Measurements from ENCODE around the gene THG1L. TPM values are rescaled to one million over a fixed set of nuclear protein-coding genes. Genes with fewer than 3 reads are reported as not detected.
A peak's percentile ranks its signal among the peaks of the same experiment; 100 is the strongest.

Gene THG1L
- total RNA-seq, 1 experiment from 2014 or later = 29.9 TPM

- CTCF ChIA-PET = interaction anchor here (0.6 to 6.6 kb wide), 13 partner anchors 10 to 1397 kb away, joined by 3 to 94 read pairs (median 4); partner anchors contain the start of gene THG1L
These were observed 9.9 kb downstream of the THG1L start for GRCh38 chr5:157741131-157741530.

GRCh38 chr5:157743163-157744050, 12.2 kb downstream of the THG1L start, which contains the start of gene LSM11:
TSS of gene LSM11 (plus strand) at chr5:157743712. CDS start at chr5:157743751, 39 bp downstream.
- DNase-seq (ENCODE audit: unreplicated experiment) = peak; percentile 90
- Mint-ChIP-seq H3K36me3 (ENCODE audit: insufficient read depth, unreplicated experiment) (peaks cover 18% of the 10 kb centered on the region), H3K9me3 (ENCODE audit: unreplicated experiment) (no peaks in the 10 kb centered on the region), H3K4me1 (ENCODE audit: insufficient read depth, unreplicated experiment) (peaks cover 18% of the 10 kb centered on the region), H3K27ac (ENCODE audit: low read depth, unreplicated experiment) (peak within 1 kb of the TSS; percentile 68), H3K27me3 (ENCODE audit: insufficient read depth, unreplicated experiment) (no peaks in the 10 kb centered on the region), H3K4me3 (ENCODE audit: unreplicated experiment) (peak within 1 kb of the TSS; percentile 78)
- intact Hi-C loops (cut with micrococcal nuclease) = loop anchor here (1.0 kb wide), 6 partner anchors 74 to 594 kb away; no protein-coding TSS in a partner anchor
- no TSS peak for BruUV-seq (replicated peaks)
- CTCF ChIA-PET = interaction anchor here (0.5 to 8.6 kb wide), 87 partner anchors 11 to 1652 kb away, joined by 3 to 177 read pairs (median 3); partner anchors contain the start of gene THG1L
- peak; percentile 100 for TF ChIP-seq CTCF (IDR thresholded peaks at IDR 0.05; ENCODE audit: unreplicated experiment)
- POLR2A ChIA-PET = interaction anchor here (0.7 to 1.5 kb wide), 9 partner anchors 9 to 1389 kb away, joined by 3 to 17 read pairs (median 4); partner anchors contain the start of gene THG1L

More at GRCh38 chr5:157741131-157741530, 9.9 kb downstream of the THG1L start:
- no peak for TF ChIP-seq CTCF (IDR thresholded peaks at IDR 0.05; ENCODE audit: unreplicated experiment)
- intact Hi-C loops (cut with micrococcal nuclease) = no loop called here
- H3K36me3 Mint-ChIP-seq (ENCODE audit: insufficient read depth, unreplicated experiment) = peaks cover 35% of the 10 kb centered on the region
- H3K9me3 Mint-ChIP-seq (ENCODE audit: unreplicated experiment) = no peaks in the 10 kb centered on the region
- H3K27ac Mint-ChIP-seq (ENCODE audit: low read depth, unreplicated experiment) = no peak overlapping the region
- BruUV-seq (replicated peaks) = no TSS peak
- H3K27me3 Mint-ChIP-seq (ENCODE audit: insufficient read depth, unreplicated experiment) = no peaks in the 10 kb centered on the region
- H3K4me3 Mint-ChIP-seq (ENCODE audit: unreplicated experiment) = no peak overlapping the region
- peaks cover 15% of the 10 kb centered on the region for H3K4me1 Mint-ChIP-seq (ENCODE audit: insufficient read depth, unreplicated experiment)
- POLR2A ChIA-PET = interaction anchor here (0.6 to 0.9 kb wide), 3 partner anchors 9 to 1278 kb away, joined by 3 to 5 read pairs (median 3); partner anchors contain the start of gene THG1L
- DNase-seq (ENCODE audit: unreplicated experiment) = no peak

- DNase-seq (ENCODE audit: unreplicated experiment) = peak; percentile 23
- CTCF ChIA-PET = interaction anchor here (0.6 to 8.6 kb wide), 40 partner anchors 10 to 1651 kb away, joined by 3 to 177 read pairs (median 5); partner anchors contain the start of gene THG1L
- TF ChIP-seq CTCF (IDR thresholded peaks at IDR 0.05; ENCODE audit: unreplicated experiment) = no peak
- Mint-ChIP-seq H3K27me3 (ENCODE audit: insufficient read depth, unreplicated experiment) (no peaks in the 10 kb centered on the region), H3K36me3 (ENCODE audit: insufficient read depth, unreplicated experiment) (peaks cover 11% of the 10 kb centered on the region), H3K27ac (ENCODE audit: low read depth, unreplicated experiment) (peak overlapping the region; percentile 68), H3K4me3 (ENCODE audit: unreplicated experiment) (peak overlapping the region; percentile 78), H3K9me3 (ENCODE audit: unreplicated experiment) (no peaks in the 10 kb centered on the region), H3K4me1 (ENCODE audit: insufficient read depth, unreplicated experiment) (peaks cover 27% of the 10 kb centered on the region)
- POLR2A ChIA-PET = interaction anchor here (0.6 to 1.5 kb wide), 9 partner anchors 10 to 1388 kb away, joined by 3 to 17 read pairs (median 4); partner anchors contain the start of gene THG1L
- intact Hi-C loops (cut with micrococcal nuclease) = no loop called here
- BruUV-seq (replicated peaks) = TSS peak; percentile 10
These were observed 13.1 kb downstream of the THG1L start for GRCh38 chr5:157744051-157745011.
